NCI-H1436 (cell line): Measurements from ENCODE around the gene KCNK3.
A peak's percentile ranks its signal among the peaks of the same experiment; 100 is the strongest.

ENCODE experiments used
- DNase-seq: peaks from one replicate; lab custom pipeline; 2025; lab: John Stamatoyannopoulos, UW

The KCNK3 gene

DNA sequence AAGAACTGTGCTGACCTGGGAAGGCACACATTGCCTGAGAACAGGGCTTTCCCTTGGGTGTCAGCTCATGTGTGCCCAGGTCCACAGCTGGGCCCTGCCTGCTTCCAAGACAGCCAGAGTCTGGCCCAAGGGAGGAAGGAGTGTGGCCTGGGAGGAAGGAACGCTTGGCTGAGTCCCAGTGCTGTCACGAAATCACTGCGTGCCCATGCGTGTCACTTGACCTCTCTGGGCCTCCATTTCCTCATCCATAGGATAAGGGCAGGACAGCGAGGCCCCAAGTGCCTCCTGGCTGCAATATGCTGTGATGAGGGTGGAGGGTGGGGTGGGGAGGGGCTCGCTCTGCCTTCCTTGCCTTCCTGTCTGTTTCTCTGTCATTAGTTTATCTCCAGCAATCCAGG lies 642 bp upstream of the KCNK3 start:
- DNase-seq, result no peak

DNA sequence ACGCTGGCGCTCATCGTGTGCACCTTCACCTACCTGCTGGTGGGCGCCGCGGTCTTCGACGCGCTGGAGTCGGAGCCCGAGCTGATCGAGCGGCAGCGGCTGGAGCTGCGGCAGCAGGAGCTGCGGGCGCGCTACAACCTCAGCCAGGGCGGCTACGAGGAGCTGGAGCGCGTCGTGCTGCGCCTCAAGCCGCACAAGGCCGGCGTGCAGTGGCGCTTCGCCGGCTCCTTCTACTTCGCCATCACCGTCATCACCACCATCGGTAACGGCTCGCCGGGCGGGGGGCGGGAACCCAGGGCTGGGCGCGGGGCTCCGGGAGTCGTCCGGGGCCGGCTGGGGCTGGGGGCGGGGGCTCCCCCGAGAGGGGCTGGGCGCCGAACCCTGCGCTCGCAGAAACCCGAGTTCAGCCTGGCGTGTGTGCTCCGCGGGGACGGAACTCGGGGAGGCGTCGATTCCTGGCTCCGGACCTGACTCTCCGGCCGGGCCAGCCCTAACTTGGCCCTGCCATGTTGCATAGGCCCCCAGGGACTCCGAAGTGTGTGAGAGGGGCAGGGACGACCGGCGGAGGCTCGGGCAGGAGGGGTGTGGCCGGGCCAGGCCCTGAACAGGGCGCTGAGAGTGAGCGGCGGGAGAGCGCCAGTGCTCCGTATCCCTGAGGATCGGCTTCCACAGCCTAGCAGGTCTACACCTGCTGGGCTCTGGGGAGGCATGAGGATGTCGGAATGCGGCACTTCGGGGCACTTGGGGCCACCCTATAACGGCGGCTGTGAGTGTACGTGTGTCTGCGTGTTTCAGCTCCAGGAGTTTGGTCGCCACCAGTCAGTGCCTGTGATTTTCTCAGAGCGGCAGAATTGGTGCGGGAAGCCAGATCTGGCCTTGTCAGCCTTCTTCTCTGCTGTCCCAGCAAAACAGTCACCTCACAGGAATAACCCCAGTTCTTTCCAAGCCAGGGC lies 651 bp downstream of the KCNK3 start:
- peak; percentile 37 for DNase-seq

DNA sequence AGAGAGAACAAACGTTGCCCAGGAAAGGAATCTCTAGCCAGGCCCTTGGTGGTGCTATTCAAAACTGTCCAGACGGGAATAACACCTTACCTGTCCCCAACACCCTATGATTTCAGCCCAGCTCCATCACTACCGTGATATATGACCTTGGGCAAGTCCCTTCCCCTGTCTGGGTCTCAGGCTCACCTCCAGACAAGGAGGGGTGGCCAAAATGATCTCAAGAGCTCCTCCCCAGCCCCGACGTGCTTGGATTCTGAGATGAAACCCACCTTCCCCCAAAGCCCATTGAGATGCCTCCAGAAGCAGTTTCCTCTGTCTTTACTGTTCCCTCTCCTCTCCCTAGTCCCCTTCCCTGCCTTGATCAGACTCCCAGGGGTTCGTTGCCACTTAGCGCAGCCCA lies 1.5 kb downstream of the KCNK3 start:
- no peak for DNase-seq

DNA sequence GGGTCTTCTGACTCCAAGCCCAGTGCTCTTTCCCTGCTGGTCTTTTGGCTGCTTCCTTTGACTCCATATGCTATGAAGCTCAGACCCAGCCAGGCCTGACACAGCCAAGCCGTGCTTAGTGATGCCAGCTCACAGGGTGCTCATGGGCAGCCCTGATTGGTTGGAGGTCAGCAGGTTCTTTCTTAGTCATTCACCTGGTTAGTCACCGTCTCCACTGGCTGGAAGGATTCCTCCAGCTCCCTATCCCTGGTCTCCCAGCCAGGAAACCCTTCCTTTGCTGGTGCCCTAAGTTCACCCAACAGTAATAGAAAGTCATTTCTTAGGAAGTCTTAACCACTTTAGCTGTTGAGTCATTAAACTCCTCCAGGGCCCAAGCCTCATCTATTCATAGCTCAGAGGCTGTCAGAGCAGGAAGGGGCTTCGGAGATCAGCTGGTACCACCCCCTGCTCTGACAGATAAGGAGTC lies 3.9 kb downstream of the KCNK3 start:
- no peak for DNase-seq

DNA sequence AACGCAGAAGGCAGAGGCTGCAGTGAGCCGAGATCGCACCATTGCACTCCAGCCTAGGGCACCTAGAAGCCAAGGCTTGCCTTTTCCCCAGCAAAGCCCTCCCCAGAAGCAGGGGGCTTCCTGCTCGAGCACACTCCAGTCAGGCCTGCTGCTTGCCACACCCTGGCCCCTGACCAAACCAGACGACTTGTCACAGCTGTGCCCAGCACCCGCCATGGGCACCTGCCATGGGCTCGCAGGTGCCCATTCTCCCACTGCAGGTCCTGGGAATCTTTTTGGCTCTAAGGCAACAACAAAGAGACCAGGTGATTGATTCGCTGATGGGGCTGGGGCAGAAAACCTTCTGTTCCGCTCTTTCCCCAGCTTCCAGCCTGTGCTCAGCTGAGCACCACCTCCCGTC lies 4.9 kb downstream of the KCNK3 start:
- no peak for DNase-seq

DNA sequence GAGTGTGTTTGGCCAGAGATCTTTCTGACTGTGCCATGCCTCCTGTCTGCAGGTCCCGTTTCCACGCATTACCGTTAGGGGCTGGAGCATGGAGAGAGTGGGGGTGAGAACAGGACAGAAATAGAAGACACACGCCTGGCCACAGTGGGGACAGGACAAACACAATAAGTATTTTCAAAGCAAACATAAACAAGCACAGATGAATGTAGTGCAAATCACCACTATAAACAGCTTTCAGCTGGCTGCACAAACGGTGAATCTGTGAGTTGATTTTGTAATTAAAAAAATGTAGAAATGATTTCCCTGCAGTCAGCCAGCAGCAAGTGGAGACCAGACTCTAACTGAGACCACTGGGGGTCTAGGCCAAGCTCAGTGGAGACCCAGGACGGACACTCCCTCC lies 6.8 kb downstream of the KCNK3 start:
- no peak for DNase-seq

DNA sequence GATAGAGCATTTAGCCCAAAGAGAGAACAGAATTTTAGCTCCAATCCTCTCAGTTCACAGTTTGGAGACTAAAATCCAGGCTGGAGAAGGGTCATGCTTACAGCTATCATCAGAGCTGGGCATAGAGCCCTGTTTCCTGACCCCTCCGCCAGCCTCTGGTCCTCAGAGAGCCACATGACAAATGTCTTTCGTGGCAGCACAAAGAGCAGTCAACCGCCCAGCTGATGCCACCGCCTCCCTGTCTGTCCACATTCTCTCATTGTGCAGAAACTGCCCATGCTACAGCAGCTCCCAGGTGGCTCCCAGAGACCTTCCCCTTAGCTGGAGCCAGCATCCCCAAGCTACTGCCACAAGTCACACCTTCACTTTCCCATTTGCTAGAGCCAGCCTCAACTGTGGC lies 7.6 kb downstream of the KCNK3 start:
- DNase-seq, result no peak

DNA sequence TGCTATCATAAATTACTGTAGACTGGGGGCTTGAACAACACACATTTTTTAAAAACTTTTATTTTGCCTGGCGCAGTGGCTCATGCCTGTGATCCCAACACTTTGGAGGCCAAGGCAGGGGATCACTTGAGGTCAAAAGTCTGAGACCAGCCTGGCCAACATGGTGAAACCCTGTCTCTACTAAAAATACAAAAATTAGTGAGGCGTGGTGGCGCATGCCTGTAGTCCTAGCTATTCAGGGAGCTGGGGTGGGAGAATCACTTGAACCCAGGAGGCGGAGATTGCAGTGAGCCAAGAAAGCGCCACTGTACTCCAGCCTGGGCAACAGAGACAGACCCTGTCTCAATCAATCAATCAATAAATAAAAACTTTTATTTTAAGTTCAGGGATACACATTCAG lies 9.1 kb downstream of the KCNK3 start:
- no peak for DNase-seq

DNA sequence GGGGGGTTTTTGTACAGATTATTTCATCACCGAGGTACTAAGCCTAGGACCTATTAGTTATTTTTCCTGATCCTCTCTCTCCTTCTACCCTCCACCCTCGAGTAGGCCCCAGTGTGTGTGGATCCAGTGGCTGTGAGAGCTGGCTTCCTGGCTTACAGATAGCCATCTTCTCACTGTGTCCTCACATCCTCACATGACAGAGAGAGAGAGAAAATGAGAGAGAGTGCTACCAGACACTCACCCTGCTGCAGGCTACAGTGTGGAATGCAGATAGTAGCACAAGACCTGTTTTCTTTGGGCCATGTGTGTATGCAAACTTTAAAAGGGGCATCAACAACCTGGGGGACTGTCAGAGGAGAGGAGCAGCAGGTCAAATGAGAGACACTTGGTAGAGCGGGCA lies 9.5 kb downstream of the KCNK3 start:
- DNase-seq, result no peak

DNA sequence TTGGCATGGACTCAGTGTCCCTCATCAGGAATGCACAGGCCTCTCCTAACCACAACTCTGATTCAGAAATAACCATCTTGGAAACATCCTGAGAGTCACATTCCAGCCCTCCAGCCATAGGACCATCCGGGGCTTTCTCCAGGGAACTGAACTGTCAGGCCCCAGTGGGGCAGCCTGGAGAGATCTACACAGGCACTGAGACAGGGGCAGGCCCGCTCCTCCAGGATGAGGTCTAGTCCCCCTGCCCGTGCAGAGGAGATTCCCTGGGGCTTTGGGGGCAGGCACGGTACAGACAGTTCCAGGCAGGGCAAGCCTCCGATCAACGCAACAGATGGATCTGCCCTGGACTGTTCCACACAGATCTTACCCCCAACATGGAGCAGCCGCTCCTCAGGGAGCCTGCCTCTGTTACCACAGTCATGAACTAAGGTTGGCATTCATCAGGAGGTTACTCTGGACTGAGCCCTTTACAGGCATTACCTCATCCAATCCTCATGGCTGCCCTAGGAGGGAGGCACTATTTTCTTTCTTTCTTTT lies 12.0 kb downstream of the KCNK3 start:
- no peak for DNase-seq

DNA sequence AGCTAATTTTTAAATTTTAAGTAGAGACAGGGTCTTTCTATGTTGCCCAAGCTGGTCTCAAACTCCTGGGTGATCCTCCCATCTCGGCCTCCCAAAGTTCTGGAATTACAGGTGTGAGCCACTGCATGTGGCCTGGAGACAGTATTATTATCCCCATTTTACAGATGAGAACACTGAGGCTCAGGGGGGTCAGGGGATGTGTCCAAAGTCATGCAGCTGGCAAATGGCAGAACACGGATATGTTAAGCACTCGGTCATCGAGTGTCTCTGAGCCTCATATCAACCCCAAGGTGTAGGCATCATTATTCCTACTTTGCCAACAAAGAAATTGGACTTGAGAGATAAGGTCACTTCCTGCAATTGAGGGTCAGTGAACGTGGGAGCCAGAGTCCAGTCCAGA lies 12.6 kb downstream of the KCNK3 start:
- DNase-seq, result no peak

DNA sequence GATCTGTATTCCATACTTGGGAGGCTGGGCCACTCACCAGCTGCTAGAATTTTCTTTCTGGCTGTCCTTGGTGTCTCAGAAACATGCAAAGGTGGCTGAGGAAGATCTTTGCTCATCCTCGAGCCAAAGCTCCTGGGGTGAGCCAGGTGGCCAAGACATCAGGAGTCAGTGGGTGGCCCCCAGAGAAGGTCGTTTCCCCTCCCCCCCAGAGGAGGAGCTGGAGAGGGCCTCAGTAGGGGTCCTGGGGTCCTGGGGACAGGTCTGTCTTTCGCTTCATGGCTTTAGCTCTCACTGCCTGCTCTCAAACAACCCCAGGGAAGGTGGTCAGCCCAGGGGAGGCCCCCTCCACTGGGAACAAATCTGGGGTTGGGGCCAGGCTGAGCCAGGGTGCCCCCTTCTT lies 13.6 kb downstream of the KCNK3 start:
- no peak for DNase-seq

DNA sequence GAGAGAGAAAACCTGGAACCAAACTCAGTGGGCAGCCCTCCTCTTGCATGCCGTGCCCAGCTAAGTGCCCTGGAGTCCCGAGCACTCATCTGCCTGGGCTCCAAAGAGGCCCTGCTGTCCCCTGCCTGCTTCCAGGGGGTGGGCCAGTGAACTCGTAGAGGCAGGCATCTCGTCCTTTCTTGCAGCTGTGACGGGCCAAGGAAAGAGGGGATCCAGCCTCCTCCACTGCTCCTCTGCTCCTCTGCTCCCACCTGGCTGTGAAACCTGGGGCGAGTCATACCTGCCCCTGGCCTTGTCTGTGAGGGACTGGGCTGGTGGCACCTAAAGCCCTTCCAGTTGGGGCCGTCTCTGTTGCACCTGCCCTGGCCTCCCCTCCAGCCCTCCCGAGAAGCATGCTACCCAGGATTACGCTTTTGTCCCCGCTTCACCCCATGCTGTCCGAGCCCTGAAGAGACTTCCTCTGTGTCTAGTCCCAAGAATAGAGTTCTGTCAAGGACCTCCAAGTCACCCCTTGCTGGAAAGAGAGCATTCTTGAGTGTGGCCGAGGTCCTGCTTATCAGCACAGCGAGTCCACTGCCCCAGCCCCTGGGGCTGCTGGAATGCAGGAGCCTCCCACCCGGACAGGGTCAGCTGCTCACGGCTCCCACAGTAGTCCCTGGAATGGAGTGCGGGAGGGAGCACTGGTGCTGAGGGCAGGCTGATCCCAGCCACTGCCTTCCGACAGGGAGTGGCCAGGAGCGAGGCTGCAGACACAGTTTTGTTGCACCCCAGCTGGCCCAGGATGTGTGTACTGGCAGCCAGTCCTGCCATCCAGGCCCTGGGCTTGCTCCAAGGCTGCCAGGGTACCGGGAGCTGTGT lies 14.3 kb downstream of the KCNK3 start:
- no peak for DNase-seq

DNA sequence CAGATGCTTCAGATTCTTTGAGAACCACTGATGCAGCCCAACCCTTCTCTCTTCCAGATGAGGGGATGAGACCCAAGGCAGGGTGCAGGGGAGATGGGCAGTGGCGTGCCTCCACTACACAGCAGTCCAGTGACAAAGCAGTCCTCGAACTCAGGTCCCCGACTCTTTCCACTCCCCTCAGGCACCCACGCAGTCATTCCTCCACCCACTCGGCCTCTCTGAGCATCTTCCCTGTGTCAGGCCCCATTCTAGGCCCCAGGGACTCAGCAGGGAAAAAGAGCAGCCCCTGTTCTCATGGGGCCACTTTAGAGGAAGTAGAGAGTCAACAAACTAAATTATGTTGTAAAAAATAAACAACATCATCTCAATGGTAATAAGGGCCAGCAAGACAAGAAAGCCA lies 15.2 kb downstream of the KCNK3 start:
- no peak for DNase-seq

DNA sequence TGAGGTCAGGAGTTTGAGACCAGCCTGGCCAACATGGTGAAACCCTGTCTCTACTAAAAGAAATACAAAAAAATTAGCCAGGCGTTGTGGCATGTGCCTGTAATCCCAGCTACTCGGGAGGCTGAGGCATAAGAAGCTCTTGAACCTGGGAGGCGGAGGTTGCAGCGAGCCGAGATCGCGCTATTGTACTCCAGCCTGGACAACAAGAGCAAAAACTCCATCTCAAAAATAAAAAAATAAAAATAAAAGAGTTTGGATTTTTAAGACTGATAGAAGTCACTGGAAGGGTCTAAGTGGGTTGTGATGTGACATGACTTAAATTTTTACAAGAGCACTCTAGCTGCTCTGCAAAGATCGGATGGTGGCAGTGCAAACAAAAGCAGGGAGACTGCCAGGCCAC lies 15.9 kb downstream of the KCNK3 start:
- DNase-seq, result no peak

DNA sequence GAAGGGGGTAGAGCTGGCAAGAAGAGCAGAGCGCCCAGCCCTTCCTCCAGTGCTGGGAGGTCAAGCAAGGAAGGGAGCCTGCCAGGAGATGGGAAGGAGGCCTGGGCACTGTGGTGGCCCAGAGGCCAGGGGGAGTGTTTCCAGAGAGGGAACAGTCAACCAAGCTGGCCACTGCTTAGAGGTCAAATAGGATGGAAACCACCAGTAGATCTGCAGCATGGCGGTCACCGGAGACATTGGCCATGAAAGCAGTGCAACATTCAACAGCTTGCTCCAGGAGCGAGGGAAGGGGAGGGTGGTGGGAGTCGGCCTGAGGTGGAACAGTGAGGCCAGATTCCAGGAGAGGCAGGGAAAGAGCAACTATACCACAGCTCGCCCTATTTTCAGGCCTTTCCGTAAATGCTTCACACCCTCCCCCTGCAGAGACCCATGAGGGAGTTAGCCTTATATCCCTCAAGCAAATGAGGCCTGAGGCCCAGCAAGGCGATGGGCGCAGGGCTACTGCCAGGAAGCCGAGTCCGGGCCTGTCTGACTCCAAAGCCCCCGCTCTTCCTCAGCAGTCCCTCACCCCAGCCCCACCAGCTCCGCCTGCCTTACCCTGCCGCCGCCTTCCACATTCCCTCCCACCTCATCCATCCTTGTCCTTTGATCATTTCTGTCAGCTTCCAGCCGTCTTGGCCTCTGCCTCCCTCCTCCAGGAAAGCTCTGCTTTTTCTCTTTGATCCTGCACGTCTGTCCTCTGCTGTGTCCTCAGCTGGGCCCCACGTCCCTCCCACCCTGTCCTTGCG lies 17.0 kb downstream of the KCNK3 start:
- DNase-seq, result no peak

DNA sequence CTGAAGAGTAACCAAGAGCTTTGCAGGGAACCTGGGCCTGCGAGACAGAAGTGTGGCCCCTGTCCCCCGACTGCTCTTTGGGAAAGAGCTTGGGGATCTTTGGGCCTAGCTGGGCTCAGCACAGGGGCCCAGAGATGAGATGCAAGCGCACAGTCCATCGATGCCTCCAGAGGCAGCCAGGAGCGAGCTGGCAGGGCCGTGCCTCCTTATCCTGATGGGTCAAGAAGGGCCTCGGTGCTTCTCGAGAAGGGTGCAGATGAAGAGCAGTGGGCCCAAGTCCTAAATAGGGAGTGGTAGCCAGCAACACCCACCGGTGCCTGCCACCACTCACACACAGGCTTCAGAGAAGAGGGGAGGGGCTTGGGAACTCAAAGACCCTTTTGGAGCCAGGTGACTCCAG lies 17.6 kb downstream of the KCNK3 start:
- DNase-seq, result no peak

DNA sequence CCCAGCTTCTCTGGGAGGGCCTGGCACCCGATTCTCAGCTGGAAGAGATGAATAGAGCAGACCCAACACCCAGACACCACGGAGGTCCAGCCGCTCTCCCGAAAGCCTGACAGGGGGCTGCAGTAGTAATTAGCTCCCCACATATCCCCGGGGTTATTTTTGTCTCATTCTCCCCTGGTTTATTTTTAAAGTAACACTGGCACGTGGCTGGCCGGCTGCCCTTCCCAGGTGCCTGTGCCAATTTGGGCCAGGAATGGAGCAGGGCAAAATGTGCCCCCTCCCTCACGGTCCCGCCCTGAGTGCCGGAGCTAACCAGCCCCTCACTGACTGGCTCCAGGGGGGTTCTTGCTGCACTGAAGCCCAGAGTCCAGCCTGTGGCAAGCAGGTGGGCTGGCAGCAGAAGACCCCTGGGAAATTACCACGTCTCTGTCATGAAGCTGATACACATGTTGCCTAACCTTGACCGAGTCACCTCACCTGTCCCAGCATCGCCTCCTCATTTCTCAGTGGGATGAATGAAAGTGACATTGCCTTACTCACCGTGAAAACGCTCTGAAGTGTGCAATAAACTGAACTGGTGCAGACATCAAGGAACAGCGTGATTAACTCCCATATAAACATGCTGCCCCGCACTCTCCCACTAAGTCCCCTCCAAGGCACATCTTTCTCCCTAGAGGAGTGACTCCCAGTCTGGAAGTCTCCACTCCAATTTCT lies 18.4 kb downstream of the KCNK3 start:
- DNase-seq, result no peak

DNA sequence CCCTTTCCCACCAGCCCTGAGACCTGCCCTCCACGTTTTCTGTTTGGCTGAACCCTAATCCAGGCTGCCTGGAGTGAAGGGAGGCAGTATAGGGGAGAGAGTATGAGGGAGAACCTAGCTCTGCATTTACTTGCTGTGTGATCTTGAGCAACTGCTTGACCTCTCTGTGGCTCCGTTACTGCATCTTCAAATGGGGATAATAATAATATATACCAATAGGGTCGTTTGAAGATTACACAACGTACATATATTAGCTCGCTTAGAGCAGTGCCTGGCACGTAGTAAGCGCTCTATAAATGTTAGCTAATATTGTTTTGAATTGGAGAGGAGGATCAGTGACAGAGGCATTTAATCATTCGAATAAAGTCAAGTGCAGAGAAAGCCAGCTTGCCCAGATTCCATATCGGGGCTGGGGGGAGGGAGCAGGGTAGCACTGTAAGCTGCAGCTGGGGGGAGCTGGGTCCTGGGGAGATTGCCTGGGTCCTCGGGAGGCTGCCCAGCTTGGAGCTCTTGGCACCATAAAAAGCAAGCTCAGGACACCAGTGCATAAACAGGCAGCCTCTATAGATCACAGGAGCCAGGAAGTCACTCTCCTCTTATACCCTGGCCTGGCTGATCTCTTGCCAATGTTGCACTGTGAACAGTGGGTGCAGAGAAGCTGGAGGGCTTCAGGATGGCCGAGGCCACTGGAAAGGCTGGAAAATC lies 19.1 kb downstream of the KCNK3 start:
- no peak for DNase-seq
